Measurements from ENCODE around the gene LRRC37A2. TPM values are rescaled to one million over a fixed set of nuclear protein-coding genes. Genes with fewer than 3 reads are reported as not detected.
"Not testable (repeated sequence)": the region's sequence is repeated elsewhere in the genome, so short reads cannot be mapped to it uniquely, and the experiment has no call there.

Gene LRRC37A2
- total RNA-seq, 2 donors from 2014 or later = 19.5 to 27.9 TPM

GRCh38 chr17:46566980-46567379, 54.7 kb downstream of the LRRC37A2 start:
- DNase-seq; H3K27me3 Mint-ChIP-seq; H3K9me3 ChIP-seq (ENCODE audit: control insufficient read depth, low read length, poor library complexity, severe bottlenecking); H3K36me3 Mint-ChIP-seq (ENCODE audit: low read depth); H3K4me3 Mint-ChIP-seq; ATAC-seq; H3K4me1 Mint-ChIP-seq; H3K27ac Mint-ChIP-seq: not testable (repeated sequence)

DNA sequence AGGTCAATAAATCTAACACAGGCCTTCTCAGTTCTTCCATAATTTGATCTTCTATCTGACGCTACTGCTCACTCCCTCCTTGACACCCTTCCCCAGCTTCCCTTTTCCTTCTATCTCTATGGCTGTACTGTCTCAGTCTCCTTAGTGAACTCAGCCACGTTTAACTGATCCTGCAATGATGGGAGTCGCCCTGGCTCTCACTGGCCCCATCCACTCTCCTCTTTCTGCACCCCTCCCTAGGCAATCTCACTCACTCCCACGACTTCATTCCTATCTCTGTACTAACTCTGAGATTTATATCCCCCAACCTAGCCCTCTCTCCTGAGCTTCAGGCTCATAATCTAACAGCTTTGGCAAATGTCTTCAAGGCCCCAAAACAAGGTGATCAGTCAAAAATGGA, 59.5 kb downstream of the LRRC37A2 start:
- not testable (repeated sequence) for DNase-seq; H3K4me1 Mint-ChIP-seq; H3K9me3 ChIP-seq (ENCODE audit: control insufficient read depth, low read length, poor library complexity, severe bottlenecking); H3K36me3 Mint-ChIP-seq (ENCODE audit: low read depth); ATAC-seq; H3K27ac Mint-ChIP-seq; H3K27me3 Mint-ChIP-seq; H3K4me3 Mint-ChIP-seq

DNA sequence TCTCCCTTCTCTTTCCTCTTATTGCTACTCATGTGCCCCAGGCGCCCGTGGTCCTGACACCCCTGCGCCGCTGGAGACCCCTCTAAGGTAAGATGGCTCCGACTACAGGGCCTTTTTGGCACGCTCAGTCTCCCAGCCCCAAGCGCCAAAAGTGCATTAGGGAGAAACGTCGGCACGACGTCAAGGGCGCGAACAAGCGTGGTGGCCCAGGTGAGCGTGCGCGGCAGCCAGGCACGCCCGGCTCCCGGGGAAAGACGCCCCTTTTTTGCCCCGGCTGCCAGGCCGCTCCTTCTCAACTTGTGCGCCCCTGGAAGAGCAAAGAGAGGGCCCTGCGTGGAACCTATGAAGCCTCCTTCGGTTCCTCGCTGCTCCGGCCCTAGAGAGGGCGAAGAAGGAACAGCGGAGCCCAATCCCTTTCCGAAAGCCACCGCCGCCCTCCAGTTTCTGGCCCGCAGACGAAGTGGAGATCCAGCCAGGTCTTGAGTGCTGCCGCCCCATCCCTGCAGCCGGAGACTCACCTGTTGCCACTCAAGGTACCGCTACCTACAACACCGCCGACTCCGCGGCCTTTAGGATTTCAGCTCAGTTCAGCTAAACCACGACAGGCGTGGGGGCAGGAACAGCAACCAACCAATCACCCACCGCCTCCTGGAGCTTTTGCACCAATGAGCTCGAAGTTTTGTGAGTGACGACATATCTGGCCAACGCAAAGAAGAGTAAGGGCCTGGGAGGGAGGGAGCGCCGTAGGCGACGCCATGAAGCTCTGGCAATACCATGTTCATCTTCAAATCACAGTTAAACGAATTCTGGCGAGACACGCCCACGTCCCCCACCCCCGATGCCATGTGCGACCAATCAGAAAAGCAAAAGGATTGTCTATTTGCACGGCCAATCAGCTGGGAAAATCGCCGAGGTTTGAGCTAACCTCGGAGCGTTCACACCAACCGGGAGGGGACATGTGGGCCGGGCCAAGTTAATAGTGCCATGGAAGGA, 67.1 kb downstream of the LRRC37A2 start, which contains the start of gene ARL17A:
Gene ARL17A (minus strand): TSS at position 609 of the 993 bp plus-strand sequence. CDS start 3,369 bp downstream, outside the sequence.
- peak within 1 kb of the TSS; percentile 19 for H3K4me3 Mint-ChIP-seq
- H3K27ac Mint-ChIP-seq; H3K9me3 ChIP-seq (ENCODE audit: control insufficient read depth, low read length, poor library complexity, severe bottlenecking); H3K4me1 Mint-ChIP-seq; H3K27me3 Mint-ChIP-seq; H3K36me3 Mint-ChIP-seq (ENCODE audit: low read depth): not testable (repeated sequence)
- ATAC-seq = peak; percentile 89
- DNase-seq = peak; percentile 51 to 75 (median 58)

- H3K27ac Mint-ChIP-seq; H3K27me3 Mint-ChIP-seq; H3K9me3 ChIP-seq (ENCODE audit: control insufficient read depth, low read length, poor library complexity, severe bottlenecking); H3K4me1 Mint-ChIP-seq; DNase-seq; H3K36me3 Mint-ChIP-seq (ENCODE audit: low read depth); ATAC-seq: not testable (repeated sequence)
- H3K4me3 Mint-ChIP-seq = peak overlapping the region; percentile 19
Observed at GRCh38 chr17:46580082-46580481, 67.8 kb downstream of the LRRC37A2 start.

DNA sequence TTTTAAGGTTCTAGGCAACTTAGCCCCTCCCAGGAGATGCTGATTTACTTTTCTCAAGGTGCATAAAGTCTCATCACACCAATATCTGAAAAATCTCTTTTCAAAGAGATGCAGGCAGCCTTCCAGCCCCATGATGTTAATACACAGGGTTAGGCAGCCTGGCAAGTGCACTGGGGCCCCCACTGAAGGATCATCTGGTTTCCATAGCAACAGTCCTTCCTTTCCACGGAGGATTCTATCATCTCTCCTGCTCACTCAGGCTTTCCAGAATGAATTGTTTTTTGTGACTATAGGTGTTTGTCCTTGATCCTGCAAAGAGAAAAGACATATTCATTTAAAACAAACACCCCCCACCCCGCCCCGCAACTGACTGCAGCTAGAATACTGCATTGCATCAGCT, 73.2 kb downstream of the LRRC37A2 start:
- not testable (repeated sequence) for H3K4me3 Mint-ChIP-seq; H3K9me3 ChIP-seq (ENCODE audit: control insufficient read depth, low read length, poor library complexity, severe bottlenecking); H3K27me3 Mint-ChIP-seq; H3K4me1 Mint-ChIP-seq; H3K36me3 Mint-ChIP-seq (ENCODE audit: low read depth); ATAC-seq; H3K27ac Mint-ChIP-seq; DNase-seq

DNA sequence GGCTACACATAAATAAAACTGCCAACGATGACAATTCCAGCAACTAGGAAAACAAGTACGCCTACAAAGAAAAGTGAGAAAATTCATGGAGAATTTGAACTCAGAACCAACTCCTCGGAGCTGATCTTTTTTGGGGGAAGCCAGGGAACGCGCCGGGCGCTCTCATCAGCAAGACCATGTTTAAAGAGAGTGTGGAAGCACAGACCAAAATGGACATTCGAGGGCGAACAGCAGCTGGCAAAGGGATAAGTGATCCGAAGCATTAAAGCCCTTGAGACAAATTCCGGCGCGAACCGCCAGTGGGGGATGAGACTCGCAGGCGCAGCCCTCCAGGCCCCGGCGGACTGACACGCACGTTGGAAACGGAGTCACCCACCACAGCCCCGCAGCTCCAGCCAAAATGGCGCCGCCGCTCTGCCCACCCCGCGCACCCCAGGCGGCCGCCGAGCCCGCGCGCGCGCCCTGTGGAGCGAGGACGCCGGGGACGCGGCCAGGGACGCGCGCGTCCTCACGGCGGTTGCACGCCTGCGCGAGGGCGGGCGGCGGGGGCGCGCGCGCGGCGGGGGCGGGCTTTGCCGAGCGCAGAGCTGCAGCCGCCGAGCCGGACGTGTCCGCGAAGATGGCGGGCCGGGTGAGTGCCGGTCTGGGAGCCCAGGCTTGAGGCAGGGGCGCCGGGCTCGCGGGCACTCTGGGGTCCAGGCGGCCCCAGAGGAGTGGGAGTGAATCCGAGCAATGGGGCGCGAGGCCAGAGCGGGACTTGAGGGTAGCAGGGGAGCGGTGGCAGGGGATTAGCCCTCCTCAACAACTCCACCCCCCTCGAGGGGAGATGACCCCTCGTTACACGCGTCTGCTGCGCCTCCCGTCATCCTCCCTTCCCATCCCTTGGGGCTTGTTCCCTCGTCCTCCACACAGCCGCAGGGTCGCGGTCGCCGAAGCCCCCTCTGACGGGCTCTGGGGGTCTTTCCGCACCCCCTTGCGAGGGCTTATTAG, 78.2 kb downstream of the LRRC37A2 start, which contains the start of gene NSF:
Gene NSF (plus strand): TSS at position 513 of the 990 bp plus-strand sequence. CDS start 107 bp downstream, at position 620.
- peak; percentile 92 for ATAC-seq
- DNase-seq; H3K36me3 Mint-ChIP-seq (ENCODE audit: low read depth); H3K27me3 Mint-ChIP-seq; H3K27ac Mint-ChIP-seq; H3K4me3 Mint-ChIP-seq; H3K4me1 Mint-ChIP-seq; H3K9me3 ChIP-seq (ENCODE audit: control insufficient read depth, low read length, poor library complexity, severe bottlenecking): not testable (repeated sequence)

GRCh38 chr17:46591332-46591731, 79.1 kb downstream of the LRRC37A2 start:
- peak; percentile 51 for ATAC-seq
- H3K9me3 ChIP-seq (ENCODE audit: control insufficient read depth, low read length, poor library complexity, severe bottlenecking); H3K27ac Mint-ChIP-seq; H3K27me3 Mint-ChIP-seq; H3K4me1 Mint-ChIP-seq; DNase-seq; H3K36me3 Mint-ChIP-seq (ENCODE audit: low read depth); H3K4me3 Mint-ChIP-seq: not testable (repeated sequence)

DNA sequence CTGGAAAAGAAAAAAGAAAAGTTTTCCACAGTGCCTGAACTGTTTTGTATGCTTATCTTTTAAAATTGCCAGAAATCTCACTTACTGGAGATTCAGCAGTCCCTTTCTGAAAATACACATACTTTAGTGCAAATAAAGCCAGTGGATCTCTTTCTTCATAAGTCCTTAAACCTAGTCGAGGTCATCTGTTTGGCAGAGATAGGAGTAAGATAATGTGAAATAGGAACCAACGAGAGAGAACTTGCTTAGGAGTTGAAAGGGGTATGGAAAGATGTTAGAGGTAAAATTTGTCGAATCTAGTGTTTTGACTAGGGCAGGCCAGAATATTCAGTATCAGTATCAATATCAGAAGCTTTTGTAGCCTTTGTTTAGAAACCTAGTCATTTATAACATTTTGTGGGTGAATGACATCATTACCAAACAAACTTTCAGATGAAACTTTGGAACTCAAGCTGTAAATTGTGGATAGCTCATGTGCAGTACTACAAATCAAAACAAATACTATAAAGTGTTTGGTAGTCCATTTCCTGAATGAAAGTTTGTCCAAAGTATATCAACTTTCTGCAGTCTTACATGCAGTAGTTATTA, 86.2 kb downstream of the LRRC37A2 start:
- H3K36me3 Mint-ChIP-seq (ENCODE audit: low read depth); H3K4me1 Mint-ChIP-seq; DNase-seq; H3K4me3 Mint-ChIP-seq; H3K27ac Mint-ChIP-seq; H3K9me3 ChIP-seq (ENCODE audit: control insufficient read depth, low read length, poor library complexity, severe bottlenecking); H3K27me3 Mint-ChIP-seq; ATAC-seq: not testable (repeated sequence)

DNA sequence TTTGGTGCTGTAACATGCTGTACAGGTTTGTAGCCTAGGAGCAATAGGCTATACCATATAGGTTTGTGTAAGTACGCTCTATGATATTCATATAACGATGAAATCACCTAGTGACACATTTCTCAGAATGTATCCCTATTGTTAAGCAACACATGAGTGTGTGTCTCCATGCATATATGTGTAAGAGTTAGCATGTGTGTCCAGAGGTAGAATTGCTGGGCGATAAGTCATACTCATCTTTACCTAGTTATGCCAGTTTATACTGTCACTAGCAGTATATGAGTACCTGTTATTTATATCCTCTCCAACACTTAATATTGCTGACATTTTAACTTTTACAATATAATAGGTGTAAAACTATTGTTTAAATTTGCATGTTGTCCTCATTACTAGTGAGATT, 88.5 kb downstream of the LRRC37A2 start:
- not testable (repeated sequence) for H3K4me1 Mint-ChIP-seq; H3K4me3 Mint-ChIP-seq; H3K27me3 Mint-ChIP-seq; H3K36me3 Mint-ChIP-seq (ENCODE audit: low read depth); H3K9me3 ChIP-seq (ENCODE audit: control insufficient read depth, low read length, poor library complexity, severe bottlenecking); DNase-seq; H3K27ac Mint-ChIP-seq; ATAC-seq

GRCh38 chr17:46603125-46603524, 90.9 kb downstream of the LRRC37A2 start:
- H3K27ac Mint-ChIP-seq; H3K27me3 Mint-ChIP-seq; H3K9me3 ChIP-seq (ENCODE audit: control insufficient read depth, low read length, poor library complexity, severe bottlenecking); DNase-seq; H3K36me3 Mint-ChIP-seq (ENCODE audit: low read depth); H3K4me1 Mint-ChIP-seq; H3K4me3 Mint-ChIP-seq; ATAC-seq: not testable (repeated sequence)

Measured in T-helper 17 cell (primary cell).